ENCODE measurements around the gene SLC38A1. TPM values are rescaled to one million over a fixed set of nuclear protein-coding genes. Genes with fewer than 3 reads are reported as not detected.

Gene SLC38A1
- total RNA-seq, 1 donor, result 203 TPM

DNA sequence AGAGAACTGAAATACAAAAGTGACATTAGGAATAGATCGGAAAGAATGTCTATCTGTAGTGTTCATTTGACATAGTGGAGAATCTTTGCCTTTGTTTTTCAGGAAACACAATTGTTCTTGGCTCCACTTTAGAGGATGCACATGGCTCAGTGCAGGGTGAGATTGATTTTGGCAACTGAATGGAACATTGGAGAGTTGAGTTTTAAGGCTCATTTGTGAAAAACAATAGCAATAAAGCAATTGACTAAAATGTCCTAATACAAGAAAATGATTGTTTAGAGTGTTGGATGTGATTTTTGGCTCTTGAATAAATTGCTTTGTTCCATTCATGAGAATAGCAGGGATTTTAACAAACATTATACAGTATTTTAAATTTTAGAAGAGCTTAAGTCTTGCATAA, 116.4 kb downstream of the SLC38A1 start:
- H3K4me3 ChIP-seq (ENCODE audit: low read depth, low read length), result no peak overlapping the region
- TF ChIP-seq CTCF (IDR thresholded peaks at IDR 0.05; ENCODE audit: insufficient read depth, low read length), result no peak
- DNase-seq (ENCODE audit: low read depth), result no peak

DNA sequence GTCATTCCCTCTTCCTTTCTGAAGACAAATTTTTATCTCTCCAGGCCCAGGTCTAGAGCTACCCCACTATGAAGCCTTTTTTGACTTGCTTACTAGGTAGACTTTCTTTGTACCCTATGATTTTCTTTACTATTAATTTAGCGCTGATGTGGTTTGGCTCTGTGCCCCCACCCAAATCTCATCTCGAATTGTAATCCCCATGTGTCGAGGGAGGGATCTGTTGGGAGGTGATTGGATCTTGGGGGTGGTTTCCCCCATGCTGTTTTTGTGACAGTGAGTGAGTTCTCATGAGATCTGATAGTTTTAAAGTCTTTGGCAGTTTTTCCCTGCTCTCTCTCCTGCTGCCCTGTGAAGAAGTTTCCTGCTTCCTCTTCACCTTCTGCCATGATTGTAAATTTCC, 118.1 kb downstream of the SLC38A1 start:
- DNase-seq (ENCODE audit: low read depth), result no peak
- H3K4me3 ChIP-seq (ENCODE audit: low read depth, low read length), result no peak overlapping the region
- no peak for TF ChIP-seq CTCF (IDR thresholded peaks at IDR 0.05; ENCODE audit: insufficient read depth, low read length)

GRCh38 chr12:46149905-46150304, 118.9 kb downstream of the SLC38A1 start:
- H3K4me3 ChIP-seq (ENCODE audit: low read depth, low read length), result no peak overlapping the region
- TF ChIP-seq CTCF (IDR thresholded peaks at IDR 0.05; ENCODE audit: insufficient read depth, low read length), result no peak
- DNase-seq (ENCODE audit: low read depth), result no peak

DNA sequence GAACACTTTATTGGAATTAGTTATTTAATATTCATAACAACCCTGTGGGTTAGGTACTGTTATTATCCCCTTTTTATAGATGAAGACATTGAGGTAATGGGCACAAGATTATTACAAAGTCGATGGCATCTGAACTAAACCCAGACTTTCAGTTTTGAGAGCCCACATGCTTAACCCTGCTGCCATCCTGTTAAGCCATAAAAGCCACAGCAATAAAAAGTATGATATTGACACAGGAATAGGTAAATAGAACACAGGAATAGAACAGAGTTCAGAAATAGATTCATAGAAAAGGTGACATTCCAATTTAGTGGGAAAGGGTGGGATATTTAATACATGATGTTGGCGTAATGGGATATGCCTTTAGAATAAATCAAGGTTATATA, 119.8 kb downstream of the SLC38A1 start:
- H3K4me3 ChIP-seq (ENCODE audit: low read depth, low read length), result no peak overlapping the region
- TF ChIP-seq CTCF (IDR thresholded peaks at IDR 0.05; ENCODE audit: insufficient read depth, low read length), result no peak
- DNase-seq (ENCODE audit: low read depth), result no peak

DNA sequence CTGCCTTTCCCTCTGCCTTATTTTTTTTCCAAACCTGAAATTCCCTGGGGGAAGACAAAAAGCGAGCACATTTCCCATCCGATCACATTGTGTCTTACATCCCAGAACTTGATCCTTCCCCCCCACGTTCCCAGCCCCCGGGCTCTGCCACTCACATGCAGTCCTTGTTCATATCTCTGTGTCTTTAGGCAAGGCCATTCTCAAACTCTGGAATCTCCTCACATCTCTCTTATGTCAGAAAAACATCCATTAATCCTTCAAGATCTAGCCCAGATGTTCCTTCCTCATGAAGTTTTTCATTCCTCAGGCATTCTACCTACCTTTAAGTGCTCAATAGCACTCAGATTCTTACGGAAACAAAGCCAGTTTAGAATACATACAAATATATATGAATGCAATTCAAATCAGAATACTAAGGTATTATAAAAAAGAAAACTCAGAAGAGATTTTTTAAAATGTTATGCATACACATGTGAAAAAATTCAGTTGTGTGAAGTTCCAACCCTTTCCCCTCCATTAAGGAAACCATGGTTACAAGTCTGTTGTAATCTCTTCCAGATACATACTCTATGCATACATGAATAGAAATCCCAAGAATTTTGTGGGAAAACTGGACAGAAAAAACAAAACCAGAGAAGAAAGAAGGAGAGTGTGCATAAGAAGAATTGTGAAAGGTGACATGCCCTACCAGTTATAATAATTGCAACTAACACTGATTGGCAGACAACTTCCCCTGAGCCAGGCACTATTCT, 120.3 kb downstream of the SLC38A1 start:
- no peak for TF ChIP-seq CTCF (IDR thresholded peaks at IDR 0.05; ENCODE audit: insufficient read depth, low read length)
- no peak overlapping the region for H3K4me3 ChIP-seq (ENCODE audit: low read depth, low read length)
- no peak for DNase-seq (ENCODE audit: low read depth)

DNA sequence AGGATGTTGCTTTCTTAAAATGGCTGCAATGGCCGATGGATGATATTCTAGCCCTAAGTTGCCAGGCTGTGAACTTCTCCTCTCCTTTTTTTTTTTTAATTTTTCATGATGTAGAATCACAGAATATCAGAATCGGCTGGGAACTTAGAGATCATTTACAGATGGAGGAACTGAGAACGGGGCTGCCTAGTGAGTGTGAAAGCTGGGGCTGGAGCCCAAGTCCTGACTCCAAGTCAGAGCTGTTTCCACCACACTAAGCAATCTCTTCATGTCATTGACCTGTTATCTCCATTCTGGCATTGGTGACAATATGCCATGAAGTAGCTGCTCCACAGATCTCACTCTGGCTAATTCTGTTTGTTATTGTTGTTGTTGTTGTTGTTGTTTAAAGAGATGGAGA, 121.7 kb downstream of the SLC38A1 start:
- TF ChIP-seq CTCF (IDR thresholded peaks at IDR 0.05; ENCODE audit: insufficient read depth, low read length), result no peak
- no peak overlapping the region for H3K4me3 ChIP-seq (ENCODE audit: low read depth, low read length)
- DNase-seq (ENCODE audit: low read depth), result no peak

- no peak for TF ChIP-seq CTCF (IDR thresholded peaks at IDR 0.05; ENCODE audit: insufficient read depth, low read length)
- no peak overlapping the region for H3K4me3 ChIP-seq (ENCODE audit: low read depth, low read length)
- DNase-seq (ENCODE audit: low read depth), result no peak
Measured at GRCh38 chr12:46145881-46146280, 123.0 kb downstream of the SLC38A1 start.

Data from fibroblast of the aortic adventitia (primary cell).